Left ventricle myocardium inferior (tissue), 1 donor: Measurements from ENCODE around the gene TRPM1. TPM values are rescaled to one million over a fixed set of nuclear protein-coding genes. Genes with fewer than 3 reads are reported as not detected.

Experiments
- DNase-seq: peaks from one replicate; pipeline ENCODE4 v3.0.0-alpha.2; 2020
- H3K27ac ChIP-seq: fragments of 200-600 bp; replicated peaks from 2 replicates; pipeline ENCODE4 v1.8.0; 2021
- H3K27me3 ChIP-seq: fragments of 200-600 bp; 2 replicates; pipeline ENCODE4 v1.8.0; 2021; ENCODE audit warnings: low read depth
- H3K36me3 ChIP-seq: fragments of 200-600 bp; 2 replicates; pipeline ENCODE4 v1.8.0; 2021
- H3K4me1 ChIP-seq: fragments of 200-600 bp; 2 replicates; pipeline ENCODE4 v1.8.0; 2021
- H3K4me3 ChIP-seq: fragments of 200-600 bp; 2 replicates; pipeline ENCODE4 v1.8.0; 2021; ENCODE audit warnings: mild to moderate bottlenecking, moderate library complexity
- H3K9me3 ChIP-seq: fragments of 200-600 bp; replicated peaks from 2 replicates; pipeline ENCODE4 v1.8.0; 2021
- CTCF ChIP-seq: fragments of 200-600 bp; IDR thresholded peaks from 2 replicates; pipeline ENCODE4 v1.8.0; 2021; ENCODE audit warnings: antibody characterized with exemption, mild to moderate bottlenecking, borderline replicate concordance
- intact Hi-C: fragments of 100-400 bp; cut with micrococcal nuclease; formaldehyde crosslinking; loops from one replicate; pipeline ENCODE4 v1.11.0; 2022
- total RNA-seq: library from RNA; stranded (reverse); fragmentation: NEBNext Ultra II Directional; extraction: Animal tissue kit (Norgen Biotek cat#: 25700); gene quantifications from one replicate; pipeline ENCODE4 v1.2.1, GENCODE V29; 2021
- donor health status: DM: no; HTN: yes; CAD: no; lungs with severe emphysema.

The TRPM1 gene
- total RNA-seq, 1 donor from 2014 or later = not detected

DNA sequence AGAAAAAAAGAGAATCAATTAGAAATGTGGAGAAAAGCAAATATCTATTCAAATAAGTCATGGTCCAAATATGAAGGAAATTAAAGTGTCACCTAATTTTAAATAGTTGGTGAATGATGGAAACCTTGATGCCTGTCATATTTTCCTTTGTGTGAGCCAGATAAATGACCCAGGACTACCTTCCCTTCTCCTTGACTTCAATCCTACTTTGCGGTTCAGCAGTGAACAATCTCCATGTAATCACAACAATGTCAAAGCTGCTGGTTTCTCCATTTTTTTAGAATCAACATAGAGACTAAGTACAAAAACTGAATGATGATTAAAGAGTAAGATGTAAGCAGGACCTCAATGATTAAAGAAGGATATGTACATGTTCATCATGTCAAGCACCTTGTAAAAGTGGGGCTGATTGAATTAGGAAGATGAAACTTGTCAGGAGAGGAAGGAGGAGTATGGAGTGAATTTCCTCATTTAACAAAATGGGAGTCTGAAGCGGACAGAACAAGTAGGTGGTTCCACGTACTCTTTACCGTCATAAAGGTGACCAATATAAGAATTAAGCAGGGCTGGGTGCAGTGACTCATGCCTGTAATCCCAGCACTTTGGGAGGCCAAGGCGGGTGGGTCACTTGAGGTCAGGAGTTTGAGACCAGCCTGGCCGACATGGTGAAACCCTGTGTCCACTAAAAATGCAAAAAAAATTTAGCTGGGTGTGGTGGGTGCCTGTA lies 43.1 kb downstream of the TRPM1 start:
- Histone ChIP-seq H3K4me3 (no peak overlapping the region), H3K27me3 (no peaks in the 10 kb centered on the region), H3K4me1 (peaks cover 16% of the 10 kb centered on the region), H3K9me3 (peaks cover 5% of the 10 kb centered on the region), H3K27ac (no peak overlapping the region), H3K36me3 (no peaks in the 10 kb centered on the region)
- no peak for DNase-seq
- intact Hi-C loops = no loop called here
- no peak for TF ChIP-seq CTCF

GRCh38 chr15:31051496-31052080 lies 49.9 kb downstream of the TRPM1 start:
- no peaks in the 10 kb centered on the region for H3K4me1 ChIP-seq
- no peak for TF ChIP-seq CTCF
- peaks cover 3% of the 10 kb centered on the region for H3K9me3 ChIP-seq
- H3K27ac ChIP-seq = no peak overlapping the region
- no peaks in the 10 kb centered on the region for H3K27me3 ChIP-seq
- intact Hi-C loops = no loop called here
- H3K4me3 ChIP-seq = no peak overlapping the region
- no peaks in the 10 kb centered on the region for H3K36me3 ChIP-seq
- no peak for DNase-seq

DNA sequence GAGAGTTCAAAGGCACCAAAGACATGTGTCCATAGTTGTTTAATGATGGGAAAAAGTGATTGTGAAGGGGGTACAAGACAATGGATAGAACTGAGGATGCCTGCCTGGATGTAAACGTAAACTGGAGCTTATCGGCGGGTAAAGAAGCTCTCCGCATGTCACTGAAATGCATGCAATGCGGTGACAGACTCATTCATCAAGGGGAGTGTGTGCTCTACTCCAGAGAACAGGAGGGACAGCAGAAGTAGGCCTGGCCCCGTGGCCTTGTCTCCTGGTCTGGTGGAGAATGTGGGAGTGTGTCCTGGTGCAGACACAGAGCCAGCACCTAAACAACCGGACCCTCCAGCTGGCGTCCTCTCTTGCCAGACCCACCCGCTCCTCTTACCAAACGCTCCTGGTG lies 50.6 kb downstream of the TRPM1 start:
- no peaks in the 10 kb centered on the region for H3K9me3 ChIP-seq
- TF ChIP-seq CTCF = no peak
- no peak for DNase-seq
- H3K27ac ChIP-seq = no peak overlapping the region
- H3K4me3 ChIP-seq = no peak overlapping the region
- no peaks in the 10 kb centered on the region for H3K4me1 ChIP-seq
- intact Hi-C loops = no loop called here
- H3K36me3 ChIP-seq = no peaks in the 10 kb centered on the region
- no peaks in the 10 kb centered on the region for H3K27me3 ChIP-seq

GRCh38 chr15:31049682-31050615 lies 51.6 kb downstream of the TRPM1 start:
- H3K9me3 ChIP-seq = no peaks in the 10 kb centered on the region
- no peak for DNase-seq
- no peak overlapping the region for H3K27ac ChIP-seq
- intact Hi-C loops = no loop called here
- H3K27me3 ChIP-seq = no peaks in the 10 kb centered on the region
- TF ChIP-seq CTCF = no peak
- H3K4me3 ChIP-seq = no peak overlapping the region
- no peaks in the 10 kb centered on the region for H3K36me3 ChIP-seq
- H3K4me1 ChIP-seq = no peaks in the 10 kb centered on the region

GRCh38 chr15:31049111-31049510 lies 52.4 kb downstream of the TRPM1 start:
- Histone ChIP-seq H3K27ac (no peak overlapping the region), H3K9me3 (no peaks in the 10 kb centered on the region), H3K4me3 (no peak overlapping the region), H3K27me3 (peaks cover 2% of the 10 kb centered on the region), H3K36me3 (no peaks in the 10 kb centered on the region), H3K4me1 (no peaks in the 10 kb centered on the region)
- no peak for TF ChIP-seq CTCF
- no peak for DNase-seq
- intact Hi-C loops = no loop called here
